Measurements from ENCODE around the gene LPIN3. TPM values are rescaled to one million over a fixed set of nuclear protein-coding genes. Genes with fewer than 3 reads are reported as not detected.

Gene LPIN3
- total RNA-seq, 1 donor from 2014 or later, result 1.8 TPM

DNA sequence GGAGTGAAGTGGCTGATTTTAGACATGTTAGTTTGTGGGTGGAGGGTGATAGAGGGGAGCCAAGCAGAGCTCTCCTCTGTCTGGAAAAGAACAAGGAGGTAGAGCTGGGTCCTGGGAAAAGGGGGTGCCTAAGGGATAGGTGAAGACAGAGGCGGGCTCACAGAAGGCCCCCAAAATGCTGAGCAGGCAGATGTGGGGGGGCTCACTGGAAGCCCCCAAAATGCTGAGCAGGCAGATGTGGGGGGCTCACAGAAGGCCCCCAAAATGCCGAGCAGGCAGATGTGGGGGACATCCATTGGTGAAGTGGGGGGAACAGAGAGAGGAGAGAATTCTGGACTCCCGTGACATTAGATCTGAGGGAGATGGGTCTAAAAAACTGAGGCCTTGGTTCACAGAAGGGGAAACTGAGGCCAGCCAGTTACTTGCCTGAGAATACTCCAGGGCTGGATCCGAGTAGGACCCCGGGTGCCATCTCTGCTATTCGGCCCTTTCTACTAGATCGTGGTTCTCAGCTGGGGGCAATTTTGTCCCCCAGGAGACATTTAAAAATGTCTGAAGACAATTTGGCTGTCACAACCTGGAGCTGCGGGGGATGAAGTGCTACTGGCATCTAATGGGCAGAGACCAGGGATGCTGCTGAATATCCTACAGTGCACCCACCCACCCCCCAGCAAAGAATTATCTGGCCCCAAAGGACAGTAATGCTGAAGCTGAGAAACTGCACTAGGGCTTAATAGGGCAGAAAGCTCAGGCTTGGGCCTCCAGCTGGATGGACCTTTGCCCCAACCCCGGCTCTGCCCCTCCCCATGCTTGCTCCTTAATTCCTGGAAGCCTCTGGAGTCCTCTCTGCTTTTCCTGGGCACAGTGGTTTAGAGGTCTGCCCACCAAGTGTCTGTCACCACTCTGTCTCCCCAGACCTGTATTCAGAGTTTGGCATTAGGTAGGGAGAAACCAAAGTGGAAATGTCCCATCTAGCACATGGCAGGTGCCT, 2.1 kb downstream of the LPIN3 start:
- DNase-seq (ENCODE audit: low read depth, low spot score), result no peak
- H3K9me3 Mint-ChIP-seq, result no peaks in the 10 kb centered on the region
- H3K27ac Mint-ChIP-seq (ENCODE audit: unreplicated experiment), result no peak overlapping the region
- TF ChIP-seq, protein P1, sequence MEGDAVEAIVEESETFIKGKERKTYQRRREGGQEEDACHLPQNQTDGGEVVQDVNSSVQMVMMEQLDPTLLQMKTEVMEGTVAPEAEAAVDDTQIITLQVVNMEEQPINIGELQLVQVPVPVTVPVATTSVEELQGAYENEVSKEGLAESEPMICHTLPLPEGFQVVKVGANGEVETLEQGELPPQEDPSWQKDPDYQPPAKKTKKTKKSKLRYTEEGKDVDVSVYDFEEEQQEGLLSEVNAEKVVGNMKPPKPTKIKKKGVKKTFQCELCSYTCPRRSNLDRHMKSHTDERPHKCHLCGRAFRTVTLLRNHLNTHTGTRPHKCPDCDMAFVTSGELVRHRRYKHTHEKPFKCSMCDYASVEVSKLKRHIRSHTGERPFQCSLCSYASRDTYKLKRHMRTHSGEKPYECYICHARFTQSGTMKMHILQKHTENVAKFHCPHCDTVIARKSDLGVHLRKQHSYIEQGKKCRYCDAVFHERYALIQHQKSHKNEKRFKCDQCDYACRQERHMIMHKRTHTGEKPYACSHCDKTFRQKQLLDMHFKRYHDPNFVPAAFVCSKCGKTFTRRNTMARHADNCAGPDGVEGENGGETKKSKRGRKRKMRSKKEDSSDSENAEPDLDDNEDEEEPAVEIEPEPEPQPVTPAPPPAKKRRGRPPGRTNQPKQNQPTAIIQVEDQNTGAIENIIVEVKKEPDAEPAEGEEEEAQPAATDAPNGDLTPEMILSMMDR (conservative IDR thresholded peaks at IDR 0.05), result no peak
- no peak overlapping the region for H3K4me3 Mint-ChIP-seq
- H3K36me3 Mint-ChIP-seq (ENCODE audit: low read depth), result no peaks in the 10 kb centered on the region
- peaks cover 16% of the 10 kb centered on the region for H3K4me1 Mint-ChIP-seq
- peaks cover 6% of the 10 kb centered on the region for H3K27me3 Mint-ChIP-seq (ENCODE audit: low read depth)

DNA sequence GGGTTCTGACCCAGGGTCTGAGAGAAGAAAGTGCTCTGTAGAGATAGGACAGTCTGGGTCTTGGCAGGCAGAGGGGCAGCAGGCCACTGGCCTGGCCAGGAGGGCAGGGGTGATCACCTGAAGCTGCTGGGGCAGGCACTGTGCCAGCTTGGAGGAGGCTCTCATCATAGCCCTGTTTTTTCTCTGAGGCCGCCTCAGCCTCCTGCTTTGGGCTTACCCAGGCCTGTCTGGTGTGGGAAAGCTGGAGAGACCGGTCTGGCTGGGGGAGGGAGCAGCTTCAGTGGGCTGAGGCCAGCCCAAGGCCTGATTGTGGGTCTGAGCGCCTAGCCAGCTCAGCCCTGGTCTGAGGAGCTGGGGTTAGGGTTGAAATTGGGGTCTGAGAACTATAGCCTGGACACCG, 3.9 kb downstream of the LPIN3 start:
- TF ChIP-seq, protein P1 (conservative IDR thresholded peaks at IDR 0.05), result no peak
- Mint-ChIP-seq H3K4me1 (peaks cover 15% of the 10 kb centered on the region), H3K27ac (ENCODE audit: unreplicated experiment) (no peak overlapping the region), H3K27me3 (ENCODE audit: low read depth) (peaks cover 5% of the 10 kb centered on the region), H3K36me3 (ENCODE audit: low read depth) (no peaks in the 10 kb centered on the region), H3K9me3 (no peaks in the 10 kb centered on the region), H3K4me3 (no peak overlapping the region)
- DNase-seq (ENCODE audit: low read depth, low spot score), result no peak

DNA sequence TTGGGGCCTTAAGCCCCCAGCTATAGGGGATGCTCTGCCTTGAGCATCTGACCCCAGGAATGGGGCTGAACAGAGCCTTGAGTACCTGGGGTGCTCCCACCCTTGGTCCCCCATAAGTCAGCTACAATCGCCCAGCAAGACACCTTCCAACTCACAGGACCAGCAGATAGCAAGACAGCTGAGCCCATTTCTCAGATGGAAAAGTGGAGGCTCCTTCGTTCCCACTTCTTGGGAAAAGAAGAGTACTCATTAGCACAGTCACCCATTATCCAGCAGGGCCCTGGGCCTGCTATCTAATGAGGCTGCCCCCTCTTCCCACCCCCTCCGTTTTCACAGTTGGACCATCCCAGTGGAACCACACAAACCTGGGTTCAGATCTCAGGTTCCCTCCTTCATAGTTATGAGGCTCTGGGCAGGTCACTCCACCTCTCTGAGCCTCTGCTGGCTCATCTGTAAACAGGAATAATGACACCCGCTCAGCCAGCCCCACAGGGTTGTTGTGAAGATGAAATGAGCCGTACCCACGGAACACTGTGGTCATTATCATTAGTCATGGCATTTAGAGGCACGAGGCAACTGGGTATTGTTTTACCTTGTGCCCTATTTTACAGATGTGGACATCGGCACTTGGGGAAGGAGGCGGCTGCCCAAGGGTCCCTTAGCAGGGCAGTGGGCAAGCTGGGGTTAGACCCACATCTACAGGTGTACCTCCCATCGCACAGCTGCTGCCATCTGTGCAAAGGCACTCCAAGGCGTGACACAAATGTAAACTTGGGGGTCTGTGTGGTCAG, 4.5 kb downstream of the LPIN3 start:
- no peak for DNase-seq (ENCODE audit: low read depth, low spot score)
- H3K9me3 Mint-ChIP-seq, result no peaks in the 10 kb centered on the region
- H3K36me3 Mint-ChIP-seq (ENCODE audit: low read depth), result no peaks in the 10 kb centered on the region
- H3K27me3 Mint-ChIP-seq (ENCODE audit: low read depth), result peaks cover 3% of the 10 kb centered on the region
- H3K27ac Mint-ChIP-seq (ENCODE audit: unreplicated experiment), result no peak overlapping the region
- H3K4me1 Mint-ChIP-seq, result peaks cover 9% of the 10 kb centered on the region
- no peak overlapping the region for H3K4me3 Mint-ChIP-seq
- TF ChIP-seq, protein P1 (conservative IDR thresholded peaks at IDR 0.05), result no peak

DNA sequence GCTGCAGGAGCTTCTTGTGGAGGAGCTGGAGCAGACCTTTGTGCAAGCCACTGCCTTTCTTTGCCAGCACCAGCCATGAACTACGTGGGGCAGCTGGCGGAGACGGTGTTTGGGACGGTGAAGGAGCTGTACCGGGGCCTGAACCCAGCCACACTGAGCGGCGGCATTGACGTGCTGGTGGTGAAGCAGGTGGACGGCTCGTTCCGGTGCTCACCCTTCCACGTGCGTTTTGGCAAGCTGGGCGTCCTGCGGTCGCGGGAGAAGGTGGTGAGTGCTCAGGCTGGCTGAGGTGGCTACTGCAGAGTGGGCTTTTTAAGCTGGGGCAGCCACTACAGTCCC, 5.1 kb downstream of the LPIN3 start:
- Mint-ChIP-seq H3K4me1 (peaks cover 5% of the 10 kb centered on the region), H3K9me3 (no peaks in the 10 kb centered on the region), H3K27ac (ENCODE audit: unreplicated experiment) (no peak overlapping the region)

More for the DNA sequence above, 5.1 kb downstream of the LPIN3 start:
- Mint-ChIP-seq H3K36me3 (ENCODE audit: low read depth) (no peaks in the 10 kb centered on the region), H3K27me3 (ENCODE audit: low read depth) (no peaks in the 10 kb centered on the region), H3K4me3 (no peak overlapping the region)
- no peak for DNase-seq (ENCODE audit: low read depth, low spot score)
- TF ChIP-seq, protein P1 (conservative IDR thresholded peaks at IDR 0.05), result no peak

Data from neural crest cell (in vitro differentiated cells).